Astrocyte (in vitro differentiated cells and primary cell): ENCODE measurements around the gene SART3. TPM values are rescaled to one million over a fixed set of nuclear protein-coding genes. Genes with fewer than 3 reads are reported as not detected.

Experiments
- DNase-seq: peaks from one replicate; pipeline ENCODE4 v3.0.0-alpha.2; 2010; ENCODE audit warnings: low read depth
- FAIRE-seq: peaks from 2 replicates; lab custom pipeline; 2011; peaks lifted over from hg19 to GRCh38; lab: Jason Lieb, UNC
- H2AFZ ChIP-seq: 2 replicates; pipeline ENCODE4 v1.6.0; 2012; ENCODE audit warnings: low read depth, low read length, inconsistent platforms
- H3K27ac ChIP-seq: 2 replicates; pipeline ENCODE4 v1.5.1; 2011; ENCODE audit warnings: low read depth, low read length, inconsistent platforms
- H3K27me3 ChIP-seq: 2 replicates; pipeline ENCODE4 v1.6.0; 2011; ENCODE audit warnings: low read length, inconsistent platforms; ENCODE audit not compliant: insufficient read depth
- H3K36me3 ChIP-seq: 2 replicates; pipeline ENCODE4 v1.5.1; 2011; ENCODE audit warnings: low read length, inconsistent platforms; ENCODE audit not compliant: insufficient read depth
- H3K4me1 ChIP-seq: 2 replicates; pipeline ENCODE4 v1.5.1; 2011; ENCODE audit warnings: low read length, inconsistent platforms; ENCODE audit not compliant: insufficient read depth
- H3K4me2 ChIP-seq: 2 replicates; pipeline ENCODE4 v1.6.0; 2012; ENCODE audit warnings: low read length, inconsistent platforms
- H3K4me3 ChIP-seq: 2 replicates; pipeline ENCODE4 v1.5.1; 2011; ENCODE audit warnings: low read depth, mild to moderate bottlenecking, low read length, inconsistent platforms; ENCODE audit not compliant: insufficient read depth
- H3K79me2 ChIP-seq: 2 replicates; pipeline ENCODE4 v1.6.0; 2012; ENCODE audit warnings: mild to moderate bottlenecking, low read length, inconsistent platforms; ENCODE audit not compliant: insufficient read depth
- H3K9ac ChIP-seq: 2 replicates; pipeline ENCODE4 v1.6.0; 2012; ENCODE audit warnings: mild to moderate bottlenecking, low read length, inconsistent platforms
- H3K9me3 ChIP-seq: 2 replicates; pipeline ENCODE4 v1.5.1; 2012; ENCODE audit warnings: low read depth, mild to moderate bottlenecking, low read length, inconsistent platforms; ENCODE audit not compliant: insufficient read depth
- H4K20me1 ChIP-seq: 2 replicates; pipeline ENCODE4 v1.6.0; 2012; ENCODE audit warnings: low read length, inconsistent platforms; ENCODE audit not compliant: insufficient read depth
- H3K27ac Mint-ChIP-seq: one replicate; pipeline ENCODE4 v1.8.0; 2021; ENCODE audit warnings: mild to moderate bottlenecking, mixed read lengths; ENCODE audit not compliant: unreplicated experiment
- H3K27me3 Mint-ChIP-seq: one replicate; pipeline ENCODE4 v1.8.0; 2021; ENCODE audit warnings: low read depth, mixed read lengths; ENCODE audit not compliant: unreplicated experiment
- H3K36me3 Mint-ChIP-seq: one replicate; pipeline ENCODE4 v1.8.0; 2021; ENCODE audit warnings: low read depth, mixed read lengths; ENCODE audit not compliant: unreplicated experiment
- H3K4me1 Mint-ChIP-seq: one replicate; pipeline ENCODE4 v1.8.0; 2021; ENCODE audit warnings: low read depth, mixed read lengths; ENCODE audit not compliant: unreplicated experiment
- H3K4me3 Mint-ChIP-seq: one replicate; pipeline ENCODE4 v1.8.0; 2021; ENCODE audit warnings: mild to moderate bottlenecking, moderate library complexity, mixed read lengths; ENCODE audit not compliant: unreplicated experiment
- H3K9me3 Mint-ChIP-seq: one replicate; pipeline ENCODE4 v1.8.0; 2021; ENCODE audit warnings: mild to moderate bottlenecking, mixed read lengths; ENCODE audit not compliant: unreplicated experiment
- CTCF ChIP-seq: IDR thresholded peaks from 2 replicates; pipeline ENCODE4 v1.5.1; 2011; ENCODE audit warnings: low read depth, mild to moderate bottlenecking, inconsistent platforms, low read length, moderate library complexity; ENCODE audit not compliant: insufficient read depth
- EZH2 ChIP-seq: IDR thresholded peaks from 2 replicates; pipeline ENCODE4 v1.6.1; 2012; ENCODE audit warnings: mild to moderate bottlenecking, low read length, inconsistent platforms; ENCODE audit not compliant: insufficient read depth
- total RNA-seq: library from RNA; stranded (reverse); gene quantifications from 2 replicates; pipeline ENCODE4 v1.2.1, GENCODE V29; 2021

Gene SART3
- total RNA-seq, 1 donor from 2014 or later = 48.4 TPM

GRCh38 chr12:108609537-108610335 is 48.8 kb upstream of the SART3 start:
- no peak overlapping the region for H3K27ac ChIP-seq
- Mint-ChIP-seq H3K4me1 (peaks cover 18% of the 10 kb centered on the region), H3K27ac (no peak overlapping the region), H3K36me3 (peaks cover 2% of the 10 kb centered on the region), H3K9me3 (no peaks in the 10 kb centered on the region), H3K4me3 (no peak overlapping the region), H3K27me3 (peaks cover 2% of the 10 kb centered on the region)
- no peaks in the 10 kb centered on the region for H3K27me3 ChIP-seq
- H3K4me2 ChIP-seq = peak overlapping the region; percentile 50
- DNase-seq (peak; percentile 84), FAIRE-seq (no peak)
- H3K79me2 ChIP-seq = no peaks in the 10 kb centered on the region
- TF ChIP-seq CTCF (no peak), EZH2 (no peak)
- H3K36me3 ChIP-seq = no peaks in the 10 kb centered on the region
- peaks cover 25% of the 10 kb centered on the region for H3K4me1 ChIP-seq
- no peak overlapping the region for H2AFZ ChIP-seq
- no peaks in the 10 kb centered on the region for H4K20me1 ChIP-seq
- no peak overlapping the region for H3K4me3 ChIP-seq
- H3K9me3 ChIP-seq = no peaks in the 10 kb centered on the region
- peak overlapping the region; percentile 21 for H3K9ac ChIP-seq

GRCh38 chr12:108608616-108609015 is 47.6 kb upstream of the SART3 start:
- no peaks in the 10 kb centered on the region for H3K79me2 ChIP-seq
- no peaks in the 10 kb centered on the region for H3K9me3 ChIP-seq
- H2AFZ ChIP-seq = no peak overlapping the region
- FAIRE-seq (no peak), DNase-seq (no peak)
- Mint-ChIP-seq H3K4me3 (no peak overlapping the region), H3K9me3 (no peaks in the 10 kb centered on the region), H3K4me1 (peaks cover 22% of the 10 kb centered on the region), H3K27me3 (peaks cover 3% of the 10 kb centered on the region), H3K27ac (no peak overlapping the region), H3K36me3 (no peaks in the 10 kb centered on the region)
- H3K36me3 ChIP-seq = no peaks in the 10 kb centered on the region
- H3K4me1 ChIP-seq = peaks cover 24% of the 10 kb centered on the region
- H4K20me1 ChIP-seq = no peaks in the 10 kb centered on the region
- no peak overlapping the region for H3K4me3 ChIP-seq
- H3K27me3 ChIP-seq = no peaks in the 10 kb centered on the region
- no peak overlapping the region for H3K27ac ChIP-seq
- H3K4me2 ChIP-seq = no peak overlapping the region
- no peak for TF ChIP-seq CTCF
- no peak for TF ChIP-seq EZH2
- no peak overlapping the region for H3K9ac ChIP-seq
